GM12891 (cell line): ENCODE results near the gene SEC24D.

Experiments used
- POLR2A ChIP-seq: IDR thresholded peaks from 2 replicates; pipeline ENCODE4 v1.6.1; 2011; ENCODE audit warnings: low read depth, low read length, control low read depth
- POLR2AphosphoS5 ChIP-seq: IDR thresholded peaks from 2 replicates; pipeline ENCODE4 v1.6.1; 2011; ENCODE audit warnings: low read depth, low read length, control low read depth
- TAF1 ChIP-seq: IDR thresholded peaks from 2 replicates; pipeline ENCODE4 v1.6.1; 2011; ENCODE audit warnings: low read depth, low read length, control low read depth

- TF ChIP-seq POLR2AphosphoS5 = no peak
- TF ChIP-seq POLR2A = no peak
- TF ChIP-seq TAF1 = no peak
These were observed 65.2 kb downstream of the SEC24D start for GRCh38 chr4:118770741-118771187.
